ENCODE measurements around the gene ULK1. TPM values are rescaled to one million over a fixed set of nuclear protein-coding genes. Genes with fewer than 3 reads are reported as not detected.

Gene ULK1
- total and polyA plus RNA-seq, 2 donors from 2014 or later: 11.4 to 33.4 TPM

DNA sequence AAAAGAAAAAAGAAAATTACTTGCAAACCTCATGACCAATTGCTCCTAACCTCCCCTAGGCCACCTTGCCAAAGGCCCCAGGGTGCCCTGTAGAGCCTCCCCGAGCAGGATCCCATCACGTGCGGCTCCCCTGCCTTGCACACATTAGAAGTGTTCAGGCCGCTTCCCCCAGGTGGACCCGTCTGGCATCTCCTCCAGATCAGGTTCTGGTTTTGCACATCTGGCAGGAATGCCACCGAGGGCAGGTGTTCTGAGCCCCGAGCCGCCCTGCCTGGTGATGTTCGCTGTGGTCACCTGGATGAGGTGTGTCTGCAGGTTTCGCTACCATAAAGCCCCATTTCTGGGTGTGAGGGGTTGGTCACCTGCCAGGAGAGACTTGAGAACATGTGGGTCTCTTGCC, 47.0 kb upstream of the ULK1 start:
- Histone ChIP-seq H3K27me3 (ENCODE audit: control insufficient read depth, insufficient read depth, low read length) (no peaks in the 10 kb centered on the region), H3K9ac (ENCODE audit: low read length in 3 of 3) (no peak overlapping the region), H3K4me1 (ENCODE audit: control insufficient read depth in 2 of 3, insufficient read depth in 2 of 3, low read depth in 1 of 3, low read length in 3 of 3) (no peaks in the 10 kb centered on the region), H3K27ac (ENCODE audit: low read depth in 2 of 2, low read length in 2 of 2) (no peak overlapping the region), H3K36me3 (ENCODE audit: control insufficient read depth in 2 of 3, insufficient read depth in 3 of 3, low read length in 3 of 3) (no peaks in the 10 kb centered on the region), H3K4me3 (ENCODE audit: low read length in 3 of 3) (no peak overlapping the region), H3K9me3 (ENCODE audit: control insufficient read depth in 2 of 3, insufficient read depth in 1 of 3, low read length in 3 of 3) (no peaks in the 10 kb centered on the region)
- intact Hi-C loops (cut with DNase I): no loop called here
- TF ChIP-seq, protein P1, sequence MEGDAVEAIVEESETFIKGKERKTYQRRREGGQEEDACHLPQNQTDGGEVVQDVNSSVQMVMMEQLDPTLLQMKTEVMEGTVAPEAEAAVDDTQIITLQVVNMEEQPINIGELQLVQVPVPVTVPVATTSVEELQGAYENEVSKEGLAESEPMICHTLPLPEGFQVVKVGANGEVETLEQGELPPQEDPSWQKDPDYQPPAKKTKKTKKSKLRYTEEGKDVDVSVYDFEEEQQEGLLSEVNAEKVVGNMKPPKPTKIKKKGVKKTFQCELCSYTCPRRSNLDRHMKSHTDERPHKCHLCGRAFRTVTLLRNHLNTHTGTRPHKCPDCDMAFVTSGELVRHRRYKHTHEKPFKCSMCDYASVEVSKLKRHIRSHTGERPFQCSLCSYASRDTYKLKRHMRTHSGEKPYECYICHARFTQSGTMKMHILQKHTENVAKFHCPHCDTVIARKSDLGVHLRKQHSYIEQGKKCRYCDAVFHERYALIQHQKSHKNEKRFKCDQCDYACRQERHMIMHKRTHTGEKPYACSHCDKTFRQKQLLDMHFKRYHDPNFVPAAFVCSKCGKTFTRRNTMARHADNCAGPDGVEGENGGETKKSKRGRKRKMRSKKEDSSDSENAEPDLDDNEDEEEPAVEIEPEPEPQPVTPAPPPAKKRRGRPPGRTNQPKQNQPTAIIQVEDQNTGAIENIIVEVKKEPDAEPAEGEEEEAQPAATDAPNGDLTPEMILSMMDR (IDR thresholded peaks at IDR 0.05; ENCODE audit: borderline replicate concordance, extremely low read depth, insufficient read depth): no peak
- DNase-seq (no peak), FAIRE-seq (no peak)

DNA sequence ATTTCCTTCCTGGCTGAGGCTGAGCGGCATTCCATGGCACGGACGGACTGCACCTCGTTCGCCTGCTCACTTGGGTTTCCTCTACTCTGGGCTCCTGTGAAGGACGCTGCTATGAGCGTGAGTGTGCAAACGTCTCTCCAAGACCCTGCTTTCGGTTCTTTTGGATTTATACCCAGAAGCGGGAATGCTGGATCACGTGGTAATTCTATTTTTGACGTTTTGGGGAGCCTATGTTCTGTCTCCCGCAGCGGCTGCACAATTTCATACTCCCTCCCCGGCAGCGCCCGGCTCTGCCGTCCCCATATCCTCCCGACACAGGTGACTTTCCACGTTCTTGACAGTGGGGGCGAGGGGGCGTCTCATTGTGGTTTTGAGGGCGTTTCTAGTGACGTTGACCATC, 45.7 kb upstream of the ULK1 start:
- H3K27me3 ChIP-seq (ENCODE audit: control insufficient read depth, insufficient read depth, low read length): no peaks in the 10 kb centered on the region
- H3K9me3 ChIP-seq (ENCODE audit: control insufficient read depth in 2 of 3, insufficient read depth in 1 of 3, low read length in 3 of 3): no peaks in the 10 kb centered on the region
- H3K36me3 ChIP-seq (ENCODE audit: control insufficient read depth in 2 of 3, insufficient read depth in 3 of 3, low read length in 3 of 3): no peaks in the 10 kb centered on the region
- TF ChIP-seq, protein P1 (IDR thresholded peaks at IDR 0.05; ENCODE audit: borderline replicate concordance, extremely low read depth, insufficient read depth): no peak
- no peaks in the 10 kb centered on the region for H3K4me1 ChIP-seq (ENCODE audit: control insufficient read depth in 2 of 3, insufficient read depth in 2 of 3, low read depth in 1 of 3, low read length in 3 of 3)
- intact Hi-C loops (cut with DNase I): no loop called here
- no peak overlapping the region for H3K4me3 ChIP-seq (ENCODE audit: low read length in 3 of 3)
- no peak overlapping the region for H3K9ac ChIP-seq (ENCODE audit: low read length in 3 of 3)
- H3K27ac ChIP-seq (ENCODE audit: low read depth in 2 of 2, low read length in 2 of 2): no peak overlapping the region
- no peak for DNase-seq
- no peak for FAIRE-seq

DNA sequence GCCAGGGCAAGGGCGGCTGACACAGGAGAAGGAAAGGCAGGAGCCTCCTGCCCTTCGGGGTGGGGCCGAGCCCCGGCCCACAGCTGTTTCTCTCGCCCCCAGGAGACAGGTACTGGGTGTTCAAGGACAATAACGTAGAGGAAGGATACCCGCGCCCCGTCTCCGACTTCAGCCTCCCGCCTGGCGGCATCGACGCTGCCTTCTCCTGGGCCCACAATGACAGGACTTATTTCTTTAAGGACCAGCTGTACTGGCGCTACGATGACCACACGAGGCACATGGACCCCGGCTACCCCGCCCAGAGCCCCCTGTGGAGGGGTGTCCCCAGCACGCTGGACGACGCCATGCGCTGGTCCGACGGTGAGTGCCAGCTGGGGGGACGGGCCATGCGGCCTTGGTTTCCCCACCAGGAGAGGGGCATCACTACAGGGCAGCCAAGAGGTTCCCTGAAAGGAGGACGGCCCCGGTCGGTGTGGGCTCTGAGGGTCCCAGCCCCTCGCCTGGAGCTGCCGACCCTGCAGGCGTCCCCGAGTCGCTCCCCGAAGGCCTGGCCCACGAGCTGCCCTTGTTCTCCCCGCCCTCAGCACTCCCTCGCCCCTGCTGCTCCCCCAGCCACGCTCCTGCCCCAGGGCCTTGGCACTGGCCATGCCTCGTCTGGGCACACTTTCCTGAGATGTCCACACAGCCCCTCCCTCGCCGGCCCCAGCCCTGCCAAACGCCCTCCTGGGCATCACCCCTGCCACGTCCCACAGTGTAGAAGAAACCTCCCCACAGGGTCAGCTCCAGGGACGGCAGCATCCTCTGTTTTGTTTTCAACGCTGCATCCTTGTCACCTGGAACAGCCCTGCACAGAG, 44.5 kb upstream of the ULK1 start:
- Histone ChIP-seq H3K4me1 (ENCODE audit: control insufficient read depth in 2 of 3, insufficient read depth in 2 of 3, low read depth in 1 of 3, low read length in 3 of 3) (no peaks in the 10 kb centered on the region), H3K9ac (ENCODE audit: low read length in 3 of 3) (no peak overlapping the region), H3K27ac (ENCODE audit: low read depth in 2 of 2, low read length in 2 of 2) (no peak overlapping the region), H3K36me3 (ENCODE audit: control insufficient read depth in 2 of 3, insufficient read depth in 3 of 3, low read length in 3 of 3) (no peaks in the 10 kb centered on the region), H3K4me3 (ENCODE audit: low read length in 3 of 3) (no peak overlapping the region), H3K27me3 (ENCODE audit: control insufficient read depth, insufficient read depth, low read length) (no peaks in the 10 kb centered on the region), H3K9me3 (ENCODE audit: control insufficient read depth in 2 of 3, insufficient read depth in 1 of 3, low read length in 3 of 3) (no peaks in the 10 kb centered on the region)
- FAIRE-seq (no peak), DNase-seq (no peak)
- intact Hi-C loops (cut with DNase I): no loop called here
- TF ChIP-seq, protein P1 (IDR thresholded peaks at IDR 0.05; ENCODE audit: borderline replicate concordance, extremely low read depth, insufficient read depth): no peak
